ENCODE measurements around the gene OLFM3. TPM values are rescaled to one million over a fixed set of nuclear protein-coding genes. Genes with fewer than 3 reads are reported as not detected.

Gene OLFM3
- total RNA-seq = not detected
- long read RNA-seq = 0 reads

DNA sequence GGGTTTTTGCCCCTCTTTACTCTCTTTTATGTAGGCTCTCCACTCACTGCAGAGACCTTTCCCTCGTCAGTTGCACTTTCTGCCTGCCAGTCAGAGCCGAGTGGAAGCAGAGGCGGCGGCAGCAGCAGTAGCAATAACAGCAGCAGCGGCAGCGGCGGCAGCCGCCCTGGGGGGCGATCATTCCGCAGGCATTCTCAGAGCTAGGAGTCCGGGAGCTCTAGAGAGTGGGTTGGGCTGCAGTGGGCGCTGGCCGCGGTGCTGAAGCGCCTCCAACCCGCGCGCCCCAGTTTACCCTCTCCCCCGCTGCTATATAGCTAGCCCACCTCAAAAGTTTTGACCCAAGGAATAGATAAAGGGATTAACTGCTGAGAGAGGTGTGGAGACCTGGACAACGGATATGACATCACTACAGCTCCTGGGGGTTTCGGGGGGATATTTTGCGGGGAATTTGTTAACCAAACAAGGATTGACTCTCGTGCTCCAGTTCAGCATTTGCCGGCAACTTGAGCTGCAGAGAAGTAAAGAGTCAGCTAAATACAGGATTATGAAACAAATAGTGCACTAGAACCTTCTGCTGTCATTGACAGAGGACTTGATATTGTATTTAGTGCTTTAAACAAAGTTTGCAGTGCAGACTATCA, at the start of gene OLFM3:
OLFM3 (minus strand) TSS at position 102 of the 641 bp plus-strand sequence.
- no peak for DNase-seq (ENCODE audit: low spot score)
- intact Hi-C loops (cut with DNase I) = no loop called here

DNA sequence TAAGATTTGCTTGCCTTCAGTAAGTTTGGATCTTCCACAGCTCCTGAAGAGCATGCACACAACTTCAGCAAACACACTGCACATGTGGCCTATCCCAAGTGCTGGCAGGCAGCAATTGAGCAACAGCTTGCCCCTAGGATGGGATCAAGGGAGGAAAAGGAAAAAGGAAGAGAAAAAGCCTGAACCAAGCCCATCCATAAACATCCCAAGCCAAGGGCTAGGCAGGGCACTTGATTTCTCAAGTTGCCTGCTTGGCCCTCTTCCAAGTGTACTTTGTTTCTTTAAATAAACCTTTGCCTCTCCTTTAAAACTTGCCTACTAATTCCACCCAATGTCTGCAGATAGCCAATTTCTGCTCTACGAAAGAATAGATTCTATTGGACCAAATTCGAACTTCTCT, 49.0 kb upstream of the OLFM3 start:
- no peak for DNase-seq (ENCODE audit: low spot score)
- intact Hi-C loops (cut with DNase I) = no loop called here

GRCh38 chr1:102032534-102032933, 35.8 kb upstream of the OLFM3 start:
- no peak for DNase-seq (ENCODE audit: low spot score)
- intact Hi-C loops (cut with DNase I) = no loop called here

DNA sequence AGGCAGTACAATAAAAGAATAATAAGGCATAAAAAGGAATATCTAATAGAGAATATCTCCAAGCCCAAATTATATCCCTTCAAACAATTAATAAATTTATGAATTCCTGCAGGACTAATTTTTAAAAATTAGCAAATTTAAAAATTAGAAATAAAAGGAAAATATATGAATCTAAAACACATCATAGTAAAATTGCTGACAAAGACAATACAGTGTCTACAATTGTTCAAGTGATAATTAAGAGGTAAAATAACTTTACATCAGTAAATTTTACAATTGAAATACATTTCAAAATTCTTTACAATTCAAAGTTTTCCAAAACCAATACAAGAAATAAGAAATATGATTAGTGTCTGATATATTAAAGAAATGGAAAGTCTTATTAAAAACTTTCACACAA, 22.8 kb upstream of the OLFM3 start:
- DNase-seq (ENCODE audit: low spot score) = no peak
- intact Hi-C loops (cut with DNase I) = no loop called here

- intact Hi-C loops (cut with DNase I) = no loop called here
- no peak for DNase-seq (ENCODE audit: low spot score)
These were observed 19.0 kb upstream of the OLFM3 start for GRCh38 chr1:102015728-102016127.

- no peak for DNase-seq (ENCODE audit: low spot score)
- intact Hi-C loops (cut with DNase I) = no loop called here
These were observed 5.3 kb upstream of the OLFM3 start for GRCh38 chr1:102002057-102002456.

DNA sequence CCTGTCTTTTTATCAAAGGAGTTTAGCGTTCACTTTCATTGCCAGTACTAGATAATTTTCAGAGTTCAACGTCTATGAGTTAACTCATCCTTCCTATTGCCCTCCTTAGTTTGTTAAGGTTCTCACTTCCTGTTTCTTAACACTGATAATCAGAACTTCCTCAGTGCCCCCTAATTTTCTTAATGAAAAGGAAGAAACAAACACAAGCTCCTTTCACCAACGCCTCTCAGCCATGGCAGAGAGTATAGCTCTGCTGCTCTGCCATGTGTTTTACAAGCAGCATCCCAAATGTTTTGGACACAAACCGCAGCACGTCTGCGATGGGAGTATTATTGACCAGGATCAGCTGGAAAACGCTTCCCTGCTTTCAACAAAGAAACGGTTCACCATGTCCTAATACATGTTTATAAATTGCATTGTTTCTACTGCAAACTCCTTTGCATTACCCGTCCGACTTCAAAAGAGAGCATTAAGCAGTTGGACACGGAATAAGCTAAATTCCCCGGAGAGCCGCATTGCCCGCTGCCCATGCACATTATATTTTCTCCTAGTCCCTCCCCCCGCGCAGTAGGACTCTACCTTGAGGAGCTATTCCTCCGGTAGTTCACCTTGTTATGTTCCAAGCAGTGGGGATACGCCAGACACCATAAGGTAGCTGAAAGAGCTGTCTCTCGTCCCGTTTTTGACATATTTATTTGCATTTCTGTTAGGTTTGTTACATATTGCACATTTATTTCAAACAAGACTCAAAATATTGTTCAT, 561 bp downstream of the OLFM3 start:
- no peak for DNase-seq (ENCODE audit: low spot score)
- intact Hi-C loops (cut with DNase I) = no loop called here

DNA sequence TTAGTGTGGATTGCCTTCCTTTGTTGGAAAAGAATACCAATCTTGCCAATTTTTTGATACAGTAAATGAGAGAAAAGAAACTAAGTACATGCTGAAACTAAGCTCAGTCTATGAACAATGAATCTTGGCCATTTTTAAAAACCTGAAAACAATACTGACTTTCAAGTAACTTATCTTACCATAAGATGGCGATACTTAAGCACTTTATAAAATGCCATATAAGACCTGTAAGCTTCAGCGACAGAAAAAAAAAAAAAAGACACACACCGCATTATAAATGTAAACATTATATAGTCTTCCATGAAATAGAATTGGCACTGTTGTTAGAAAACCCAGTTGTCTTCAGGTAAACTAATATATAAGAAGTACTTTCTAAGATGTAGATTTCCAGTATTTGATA, 3.0 kb downstream of the OLFM3 start:
- intact Hi-C loops (cut with DNase I) = no loop called here
- DNase-seq (ENCODE audit: low spot score) = no peak

- no peak for DNase-seq (ENCODE audit: low spot score)
- intact Hi-C loops (cut with DNase I) = no loop called here
These were observed 3.7 kb downstream of the OLFM3 start for GRCh38 chr1:101992821-101993575.

DNA sequence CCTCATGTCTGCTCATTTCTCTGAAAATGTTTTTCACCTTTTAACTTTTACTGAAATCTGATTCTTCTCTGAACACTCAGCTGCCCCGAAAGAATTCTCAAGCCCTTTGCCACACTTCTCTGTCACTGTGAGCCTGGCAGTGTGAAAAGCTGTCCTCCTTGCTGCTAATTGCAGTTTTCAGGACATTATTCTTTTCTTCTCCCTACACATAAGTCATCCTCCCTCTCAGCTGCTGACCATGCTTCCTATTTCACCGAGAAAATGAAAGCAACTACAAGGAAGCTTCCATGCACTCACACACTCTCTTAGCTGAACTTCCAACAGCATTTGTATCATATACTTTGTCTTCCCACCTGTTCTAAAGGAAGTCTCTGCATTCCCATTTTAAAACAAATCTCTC, 15.8 kb downstream of the OLFM3 start:
- DNase-seq (ENCODE audit: low spot score) = no peak
- intact Hi-C loops (cut with DNase I) = no loop called here

- no peak for DNase-seq (ENCODE audit: low spot score)
- intact Hi-C loops (cut with DNase I) = loop anchor here (10.0 kb wide), 1 partner anchor 152 kb away; no protein-coding TSS in a partner anchor
These were observed 19.5 kb downstream of the OLFM3 start for GRCh38 chr1:101977266-101977665.

DNA sequence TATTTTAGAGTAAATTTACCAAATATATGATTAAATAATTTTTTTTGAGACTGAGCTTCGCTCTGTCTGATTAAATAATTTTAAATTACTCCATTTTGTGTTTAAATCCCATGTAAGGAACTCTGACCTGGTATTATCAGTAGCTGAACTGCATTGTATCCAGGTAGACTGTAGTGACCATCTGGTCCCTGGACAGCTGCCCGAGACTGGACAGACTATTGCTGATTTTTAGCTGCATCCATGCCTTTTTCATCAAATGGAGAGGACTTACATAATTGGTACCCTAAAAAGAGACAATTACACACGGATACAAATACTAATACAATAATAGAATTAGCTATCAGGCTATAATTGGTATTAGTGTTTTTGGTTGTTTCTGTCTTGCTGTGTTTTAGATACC, 20.6 kb downstream of the OLFM3 start:
- no peak for DNase-seq (ENCODE audit: low spot score)
- intact Hi-C loops (cut with DNase I) = loop anchor here (10.0 kb wide), 1 partner anchor 151 kb away; no protein-coding TSS in a partner anchor

DNA sequence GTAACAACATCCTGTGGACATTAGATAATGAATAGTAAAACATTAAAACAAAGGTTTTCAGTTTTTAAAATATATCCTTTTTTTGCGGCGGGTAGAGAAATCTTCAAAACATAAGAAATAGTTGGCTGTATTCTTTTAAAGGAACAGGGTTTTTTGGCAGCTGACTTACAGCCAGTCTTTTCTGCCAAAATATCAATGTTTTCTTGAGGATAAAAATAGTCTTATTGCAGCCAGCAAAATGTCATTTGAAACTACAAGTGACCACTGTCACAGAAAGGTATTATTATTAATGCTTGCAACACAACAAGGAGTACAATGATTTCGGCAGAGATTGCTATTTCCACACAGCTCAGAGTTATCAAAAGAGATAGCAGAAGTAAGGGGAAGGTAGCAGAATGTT, 21.4 kb downstream of the OLFM3 start:
- DNase-seq (ENCODE audit: low spot score) = no peak
- intact Hi-C loops (cut with DNase I) = loop anchor here (10.0 kb wide), 1 partner anchor 151 kb away; no protein-coding TSS in a partner anchor

DNA sequence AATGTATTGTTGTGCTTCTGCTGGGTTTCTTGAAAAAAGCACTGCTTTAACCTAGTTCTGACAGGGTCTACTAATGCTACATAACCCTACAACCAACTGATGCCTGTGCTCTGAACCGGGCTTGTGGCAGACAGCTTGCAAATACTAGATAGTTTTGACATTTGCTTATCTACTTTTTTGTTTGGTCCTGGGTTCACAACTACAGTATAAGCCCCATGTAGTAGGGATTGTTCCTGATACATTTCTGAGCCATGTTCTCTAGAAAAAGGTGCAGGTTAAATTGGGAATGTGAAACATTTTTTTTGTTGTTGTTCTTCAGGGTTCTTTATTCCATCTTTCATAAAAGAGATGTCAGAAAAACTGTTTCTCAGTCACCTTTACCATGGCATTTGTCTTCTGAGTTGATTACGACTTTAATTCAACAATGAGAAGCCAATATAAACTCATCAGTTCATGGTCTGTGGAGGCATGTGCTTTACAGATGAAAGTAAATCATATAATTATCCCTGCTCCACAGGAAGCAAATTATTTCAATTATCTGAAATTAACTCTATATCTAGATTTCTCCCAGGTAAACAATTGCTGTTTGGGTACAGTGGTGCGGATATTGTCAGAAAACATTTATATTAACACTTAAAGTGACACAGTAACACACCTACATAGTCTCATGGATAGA, 22.0 kb downstream of the OLFM3 start:
- intact Hi-C loops (cut with DNase I) = loop anchor here (10.0 kb wide), 1 partner anchor 150 kb away; no protein-coding TSS in a partner anchor
- no peak for DNase-seq (ENCODE audit: low spot score)

DNA sequence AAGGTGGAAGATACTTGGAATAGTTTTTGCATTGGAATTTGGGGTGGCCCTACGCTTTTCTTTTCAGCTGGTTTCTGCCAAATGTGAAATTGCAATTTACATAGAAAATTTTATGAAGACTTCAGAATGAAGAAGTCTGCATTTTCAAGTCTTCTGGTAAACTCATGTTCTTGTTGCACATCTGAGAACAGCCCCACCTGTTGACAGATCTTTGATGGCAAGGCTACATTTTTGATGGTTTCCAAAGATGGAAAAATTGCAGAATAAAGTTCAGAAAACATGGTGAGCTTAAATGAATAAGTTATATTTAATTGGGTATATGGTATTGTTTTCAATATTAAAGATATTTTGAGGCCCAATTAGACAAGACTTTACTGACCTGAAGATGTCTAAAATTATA, 25.4 kb downstream of the OLFM3 start:
- DNase-seq (ENCODE audit: low spot score) = no peak
- intact Hi-C loops (cut with DNase I) = loop anchor here (10.0 kb wide), 1 partner anchor 147 kb away; no protein-coding TSS in a partner anchor

- no peak for DNase-seq (ENCODE audit: low spot score)
- intact Hi-C loops (cut with DNase I) = no loop called here
These were observed 28.9 kb downstream of the OLFM3 start for GRCh38 chr1:101967871-101968270.

DNA sequence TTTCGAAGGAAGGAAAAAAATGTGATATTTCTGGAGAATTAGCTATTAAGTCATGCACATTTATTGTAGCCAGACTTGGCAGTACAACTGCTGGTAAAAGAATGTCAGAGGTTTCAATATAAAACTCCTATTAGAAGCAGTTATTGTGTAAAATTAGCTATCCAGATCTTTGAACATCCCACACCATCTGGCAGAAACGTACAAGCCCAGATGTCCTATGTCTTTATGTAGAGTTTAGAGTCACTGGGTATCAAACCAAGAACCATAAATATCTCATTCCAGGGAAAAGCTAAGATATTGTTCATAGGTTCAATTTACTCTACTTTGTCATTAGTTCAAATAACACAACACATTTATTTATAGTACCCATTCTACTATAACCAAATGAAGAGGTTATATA, 31.4 kb downstream of the OLFM3 start:
- intact Hi-C loops (cut with DNase I) = no loop called here
- DNase-seq (ENCODE audit: low spot score) = no peak

DNA sequence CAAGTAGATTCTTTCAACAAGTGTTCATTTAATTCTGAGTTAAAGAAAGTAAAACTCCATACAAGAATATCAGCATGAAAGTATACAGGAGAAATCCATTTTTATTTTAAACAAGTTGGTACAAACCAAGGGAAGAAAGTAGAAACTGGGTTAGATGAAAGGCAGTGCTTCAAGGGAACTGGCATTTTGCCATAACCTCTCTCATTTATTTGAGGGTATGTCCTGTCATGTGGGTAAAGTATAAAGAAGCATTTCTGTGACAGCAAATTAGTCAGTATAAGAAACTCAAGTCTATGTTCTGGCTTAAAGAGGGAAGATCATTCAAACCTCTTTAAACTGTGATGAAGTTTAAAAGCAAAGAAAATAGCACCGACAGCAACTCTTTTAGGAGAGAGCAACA, 32.0 kb downstream of the OLFM3 start:
- intact Hi-C loops (cut with DNase I) = no loop called here
- DNase-seq (ENCODE audit: low spot score) = no peak

- no peak for DNase-seq (ENCODE audit: low spot score)
- intact Hi-C loops (cut with DNase I) = no loop called here
These were observed 36.6 kb downstream of the OLFM3 start for GRCh38 chr1:101960142-101960541.

GRCh38 chr1:101959456-101959855, 37.3 kb downstream of the OLFM3 start:
- intact Hi-C loops (cut with DNase I) = no loop called here
- no peak for DNase-seq (ENCODE audit: low spot score)
